ENCODE data around the gene DBR1. TPM values are rescaled to one million over a fixed set of nuclear protein-coding genes. Genes with fewer than 3 reads are reported as not detected.

The DBR1 gene
- total RNA-seq, 1 donor: 16.8 TPM

DNA sequence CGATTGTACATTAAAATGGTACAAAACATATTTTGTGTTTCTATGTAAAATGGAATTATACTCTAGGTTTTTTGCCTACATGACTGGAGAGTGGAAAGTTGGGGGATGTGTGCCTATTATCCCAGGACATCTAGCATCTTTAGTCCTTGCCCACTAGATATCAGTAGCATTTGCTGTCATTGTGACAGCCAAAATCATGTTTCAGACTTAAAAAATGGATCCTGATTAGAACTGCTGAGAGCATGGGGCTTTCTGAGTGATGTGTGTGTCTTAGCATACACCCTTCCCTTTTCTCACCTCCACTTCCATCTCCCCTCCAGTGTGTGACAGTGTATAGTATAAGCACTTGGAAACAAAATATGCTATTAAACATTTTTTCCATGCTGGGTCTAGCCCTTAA, 25.7 kb upstream of the DBR1 start:
- TF ChIP-seq, protein P1, sequence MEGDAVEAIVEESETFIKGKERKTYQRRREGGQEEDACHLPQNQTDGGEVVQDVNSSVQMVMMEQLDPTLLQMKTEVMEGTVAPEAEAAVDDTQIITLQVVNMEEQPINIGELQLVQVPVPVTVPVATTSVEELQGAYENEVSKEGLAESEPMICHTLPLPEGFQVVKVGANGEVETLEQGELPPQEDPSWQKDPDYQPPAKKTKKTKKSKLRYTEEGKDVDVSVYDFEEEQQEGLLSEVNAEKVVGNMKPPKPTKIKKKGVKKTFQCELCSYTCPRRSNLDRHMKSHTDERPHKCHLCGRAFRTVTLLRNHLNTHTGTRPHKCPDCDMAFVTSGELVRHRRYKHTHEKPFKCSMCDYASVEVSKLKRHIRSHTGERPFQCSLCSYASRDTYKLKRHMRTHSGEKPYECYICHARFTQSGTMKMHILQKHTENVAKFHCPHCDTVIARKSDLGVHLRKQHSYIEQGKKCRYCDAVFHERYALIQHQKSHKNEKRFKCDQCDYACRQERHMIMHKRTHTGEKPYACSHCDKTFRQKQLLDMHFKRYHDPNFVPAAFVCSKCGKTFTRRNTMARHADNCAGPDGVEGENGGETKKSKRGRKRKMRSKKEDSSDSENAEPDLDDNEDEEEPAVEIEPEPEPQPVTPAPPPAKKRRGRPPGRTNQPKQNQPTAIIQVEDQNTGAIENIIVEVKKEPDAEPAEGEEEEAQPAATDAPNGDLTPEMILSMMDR (IDR thresholded peaks at IDR 0.05; ENCODE audit: insufficient read depth, low read depth, low read length): no peak
- DNase-seq (ENCODE audit: low read depth): no peak
- no peak overlapping the region for H3K4me3 ChIP-seq (ENCODE audit: low read depth, low read length)

DNA sequence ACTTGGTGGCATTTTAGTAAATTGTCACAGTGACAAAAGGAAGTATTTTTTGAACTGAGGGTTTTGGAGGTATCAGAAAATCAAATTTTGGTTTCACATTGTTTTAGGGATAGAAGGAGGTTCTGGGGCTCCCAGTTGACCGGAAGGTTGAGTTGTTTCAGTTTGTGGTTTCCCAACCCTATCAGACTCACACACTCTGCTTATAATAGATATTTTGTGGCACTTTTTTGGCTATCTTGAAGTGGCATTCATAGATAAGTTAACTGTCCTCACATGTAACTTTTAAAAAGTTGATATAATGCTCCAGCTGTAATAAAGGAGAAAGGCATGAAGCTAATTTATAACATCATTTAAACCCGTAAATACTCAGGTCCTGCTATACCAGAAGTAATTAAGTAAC, 25.1 kb upstream of the DBR1 start:
- DNase-seq (ENCODE audit: low read depth): no peak
- H3K4me3 ChIP-seq (ENCODE audit: low read depth, low read length): no peak overlapping the region
- TF ChIP-seq, protein P1 (IDR thresholded peaks at IDR 0.05; ENCODE audit: insufficient read depth, low read depth, low read length): no peak

DNA sequence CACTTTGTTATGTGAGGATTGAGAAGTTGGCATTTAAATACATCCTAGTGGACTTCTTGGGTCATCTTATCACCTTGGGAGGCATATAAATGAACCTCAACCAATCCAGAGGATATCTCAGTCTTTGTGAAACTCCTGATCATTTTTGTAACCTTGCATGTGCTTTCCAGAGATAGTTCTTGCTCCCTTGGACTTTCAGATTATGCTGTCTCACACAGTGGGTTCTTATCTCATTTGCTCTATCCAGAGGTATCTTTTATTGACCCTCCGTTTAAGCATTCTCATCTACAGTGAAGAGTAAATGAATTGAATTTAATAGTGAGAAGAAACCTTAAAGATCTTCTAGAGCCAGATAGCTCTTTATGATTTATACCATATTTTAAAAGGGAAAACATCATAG, 22.8 kb upstream of the DBR1 start:
- H3K4me3 ChIP-seq (ENCODE audit: low read depth, low read length): no peak overlapping the region
- DNase-seq (ENCODE audit: low read depth): no peak
- TF ChIP-seq, protein P1 (IDR thresholded peaks at IDR 0.05; ENCODE audit: insufficient read depth, low read depth, low read length): no peak

DNA sequence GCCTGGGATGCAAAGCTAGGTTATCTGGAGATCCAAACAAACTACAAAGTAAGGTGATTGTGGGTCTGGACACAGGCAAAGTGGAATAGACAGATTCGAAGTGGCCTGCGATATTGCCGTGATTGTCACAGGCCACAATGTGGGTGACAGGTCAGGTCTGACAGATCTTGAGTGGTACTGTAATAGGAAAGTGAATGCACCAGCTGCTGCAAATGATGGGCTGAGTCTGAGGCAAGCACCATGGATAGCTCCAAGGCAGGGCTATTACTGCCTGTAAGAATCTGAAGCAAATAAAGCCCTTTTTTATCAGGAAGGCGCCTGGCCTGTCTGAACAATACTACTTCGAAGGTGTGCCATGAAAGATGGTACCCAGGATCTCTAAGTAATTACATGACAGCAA, 22.3 kb upstream of the DBR1 start:
- H3K4me3 ChIP-seq (ENCODE audit: low read depth, low read length): no peak overlapping the region
- TF ChIP-seq, protein P1 (IDR thresholded peaks at IDR 0.05; ENCODE audit: insufficient read depth, low read depth, low read length): no peak
- DNase-seq (ENCODE audit: low read depth): peak; percentile 36

DNA sequence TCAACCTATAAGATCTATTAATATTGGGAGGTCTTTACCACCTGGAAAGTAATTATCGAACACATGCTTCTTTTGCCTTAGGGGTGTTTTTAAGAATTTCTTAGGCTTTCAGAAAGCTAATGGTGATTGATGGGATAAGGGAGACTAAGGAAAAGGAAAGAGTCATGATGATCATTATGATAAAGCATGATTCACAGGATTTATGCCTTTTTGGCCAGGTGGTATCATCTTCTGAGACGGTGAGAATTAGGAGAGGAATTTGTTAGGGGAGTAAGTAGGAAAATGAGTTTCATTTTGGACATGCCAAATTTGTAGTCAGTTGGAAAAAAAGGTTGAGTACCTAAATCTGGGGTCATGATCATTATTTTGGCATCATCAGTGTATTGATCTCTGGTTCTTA, 21.3 kb upstream of the DBR1 start:
- DNase-seq (ENCODE audit: low read depth): no peak
- TF ChIP-seq, protein P1 (IDR thresholded peaks at IDR 0.05; ENCODE audit: insufficient read depth, low read depth, low read length): no peak
- no peak overlapping the region for H3K4me3 ChIP-seq (ENCODE audit: low read depth, low read length)

DNA sequence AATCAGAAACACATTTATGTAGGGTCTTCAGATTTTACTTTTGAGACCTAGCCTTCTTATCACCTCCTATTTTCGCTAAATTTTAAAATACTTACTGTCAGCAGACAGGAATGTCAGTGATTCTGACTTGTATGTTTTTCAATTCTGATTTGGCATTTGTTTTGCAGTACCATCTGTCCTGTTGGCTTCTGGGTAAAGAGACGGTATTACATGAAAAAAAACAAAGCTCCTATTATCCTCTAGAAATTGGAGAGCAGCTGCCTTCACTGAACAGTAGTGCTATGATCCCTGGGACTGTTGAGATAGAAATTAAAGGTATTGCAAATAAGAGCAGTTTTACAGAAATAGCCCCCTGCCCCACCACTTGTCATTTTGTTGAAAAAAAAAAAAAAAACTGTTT, 20.8 kb upstream of the DBR1 start:
- TF ChIP-seq, protein P1 (IDR thresholded peaks at IDR 0.05; ENCODE audit: insufficient read depth, low read depth, low read length): no peak
- no peak for DNase-seq (ENCODE audit: low read depth)
- no peak overlapping the region for H3K4me3 ChIP-seq (ENCODE audit: low read depth, low read length)

DNA sequence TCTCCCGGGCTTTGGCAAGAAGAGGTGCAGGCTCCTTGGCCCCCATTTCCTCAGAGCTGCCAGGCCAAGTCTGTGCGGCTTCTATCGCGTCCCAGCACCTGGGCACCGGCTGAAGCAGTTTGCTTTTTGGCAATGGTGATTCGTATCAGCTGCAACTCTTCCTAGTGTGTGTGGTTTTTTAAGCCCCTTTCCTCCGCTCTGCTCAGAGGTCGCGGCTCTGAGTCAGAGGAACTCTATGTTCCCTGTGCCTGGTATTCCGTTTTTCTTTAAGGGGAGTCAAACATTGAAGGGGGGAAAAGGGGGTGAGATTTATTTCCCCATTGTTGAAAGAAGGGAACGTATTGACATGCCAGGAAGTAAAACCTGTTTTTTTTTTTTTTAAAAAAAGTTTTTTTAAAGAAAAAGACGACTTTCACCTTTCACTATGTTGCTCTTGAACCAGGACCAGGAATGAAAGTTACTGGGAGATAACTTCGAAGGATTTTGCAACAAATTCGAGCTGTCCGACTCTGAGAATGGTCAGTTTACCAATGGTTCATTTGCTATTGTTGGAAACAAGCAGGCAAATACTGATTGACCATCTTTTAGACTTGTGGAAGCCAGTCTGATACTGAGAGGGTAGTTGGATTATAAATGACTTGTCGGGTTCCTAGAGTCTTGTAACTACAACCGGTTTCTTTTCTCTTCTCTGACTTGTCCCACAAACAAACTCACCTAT, 13.5 kb upstream of the DBR1 start:
- TF ChIP-seq, protein P1 (IDR thresholded peaks at IDR 0.05; ENCODE audit: insufficient read depth, low read depth, low read length): no peak
- peak; percentile 84 for DNase-seq (ENCODE audit: low read depth)
- peak overlapping the region; percentile 94 for H3K4me3 ChIP-seq (ENCODE audit: low read depth, low read length)

Measured in fibroblast of villous mesenchyme (primary cell).